ENCODE data around the gene ARF6. TPM values are rescaled to one million over a fixed set of nuclear protein-coding genes. Genes with fewer than 3 reads are reported as not detected.
"Not testable (repeated sequence)": the region's sequence is repeated elsewhere in the genome, so short reads cannot be mapped to it uniquely, and the experiment has no call there.

ARF6 gene
- total RNA-seq, 1 experiment from 2014 or later: 88.8 TPM

- Histone ChIP-seq H3K27ac (ENCODE audit: low read depth, low read length) (no peak overlapping the region), H3K4me2 (ENCODE audit: low read length) (no peak overlapping the region), H3K4me1 (ENCODE audit: control insufficient read depth in 1 of 2, insufficient read depth in 2 of 2, low read length in 2 of 2) (0 out of 4 replicates have a peak, but pooled peaks cover 0 to 2% of the 10 kb centered on the region in 2 experiments), H3K79me2 (ENCODE audit: insufficient read depth, low read length) (no peaks in the 10 kb centered on the region), H2AFZ (ENCODE audit: low read depth, low read length, poor library complexity, severe bottlenecking) (no peak overlapping the region), H3K4me3 (replicated peaks in 1 of 2; ENCODE audit: low read depth in 1 of 2, low read length in 2 of 2) (no peak overlapping the region), H3K27me3 (ENCODE audit: insufficient read depth, low read length) (no peaks in the 10 kb centered on the region), H3K9ac (ENCODE audit: low read length) (no peak overlapping the region), H4K20me1 (ENCODE audit: insufficient read depth) (no peaks in the 10 kb centered on the region), H3K9me3 (ENCODE audit: control insufficient read depth in 1 of 2, insufficient read depth in 1 of 2, low read depth in 1 of 2, low read length in 2 of 2) (no peaks in the 10 kb centered on the region), H3K9me2 (ENCODE audit: insufficient read depth) (no peaks in the 10 kb centered on the region), H3K36me3 (ENCODE audit: control insufficient read depth in 1 of 2, insufficient read depth in 2 of 2, low read length in 2 of 2) (no peaks in the 10 kb centered on the region; a peak in 1 of 4 replicates)
- intact Hi-C loops (cut with micrococcal nuclease): no loop called here
- ATAC-seq (no peak), DNase-seq (ENCODE audit: low read depth, low spot score) (no peak)
- RAD21 ChIA-PET (ENCODE audit: low non-redundant PET in 1 of 2, low total read pairs in 2 of 2, uncharacterized antibody in 2 of 2, unreplicated experiment in 2 of 2): no interaction called here
- CTCF ChIA-PET: no interaction called here
- no TSS peak for BruUV-seq (replicated peaks)
- POLR2A ChIA-PET: no interaction called here
- TF ChIP-seq JUND (IDR thresholded peaks at IDR 0.05) (no peak), EZH2phosphoT487 (IDR thresholded peaks at IDR 0.05; ENCODE audit: borderline replicate concordance) (no peak), EGR1 (IDR thresholded peaks at IDR 0.05; ENCODE audit: low read depth) (no peak), POLR2AphosphoS5 (IDR thresholded peaks at IDR 0.05; ENCODE audit: low read depth, low read length) (no peak), REST (IDR thresholded peaks at IDR 0.05; ENCODE audit: low read depth) (no peak), FOSL1 (IDR thresholded peaks at IDR 0.05; ENCODE audit: low read depth) (no peak)
Observed at GRCh38 chr14:49935526-49935925, 42.6 kb downstream of the ARF6 start.

GRCh38 chr14:49936246-49936645 lies 43.4 kb downstream of the ARF6 start:
- RAD21 ChIA-PET (ENCODE audit: low non-redundant PET in 1 of 2, low total read pairs in 2 of 2, uncharacterized antibody in 2 of 2, unreplicated experiment in 2 of 2); CTCF ChIA-PET: not testable (repeated sequence)

GRCh38 chr14:49936882-49937281 lies 44.0 kb downstream of the ARF6 start:
- H3K79me2 ChIP-seq (ENCODE audit: insufficient read depth, low read length); H3K4me1 ChIP-seq (ENCODE audit: control insufficient read depth in 1 of 2, insufficient read depth in 2 of 2, low read length in 2 of 2); H3K4me3 ChIP-seq (replicated peaks in 1 of 2; ENCODE audit: low read depth in 1 of 2, low read length in 2 of 2); H4K20me1 ChIP-seq (ENCODE audit: insufficient read depth); H3K4me2 ChIP-seq (ENCODE audit: low read length); H3K36me3 ChIP-seq (ENCODE audit: control insufficient read depth in 1 of 2, insufficient read depth in 2 of 2, low read length in 2 of 2); H2AFZ ChIP-seq (ENCODE audit: low read depth, low read length, poor library complexity, severe bottlenecking); ATAC-seq; RAD21 ChIA-PET (ENCODE audit: low non-redundant PET in 1 of 2, low total read pairs in 2 of 2, uncharacterized antibody in 2 of 2, unreplicated experiment in 2 of 2); H3K27me3 ChIP-seq (ENCODE audit: insufficient read depth, low read length); H3K9me3 ChIP-seq (ENCODE audit: control insufficient read depth in 1 of 2, insufficient read depth in 1 of 2, low read depth in 1 of 2, low read length in 2 of 2); CTCF ChIA-PET; H3K9me2 ChIP-seq (ENCODE audit: insufficient read depth); POLR2A ChIA-PET; DNase-seq (ENCODE audit: low read depth, low spot score); BruUV-seq (replicated peaks); H3K9ac ChIP-seq (ENCODE audit: low read length); intact Hi-C loops (cut with micrococcal nuclease); H3K27ac ChIP-seq (ENCODE audit: low read depth, low read length): not testable (repeated sequence)

More at GRCh38 chr14:49936246-49936645, 43.4 kb downstream of the ARF6 start:
- H3K4me1 ChIP-seq (ENCODE audit: control insufficient read depth in 1 of 2, insufficient read depth in 2 of 2, low read length in 2 of 2); ATAC-seq; POLR2A ChIA-PET; BruUV-seq (replicated peaks); H3K4me3 ChIP-seq (replicated peaks in 1 of 2; ENCODE audit: low read depth in 1 of 2, low read length in 2 of 2); H3K79me2 ChIP-seq (ENCODE audit: insufficient read depth, low read length); H3K9ac ChIP-seq (ENCODE audit: low read length); H3K36me3 ChIP-seq (ENCODE audit: control insufficient read depth in 1 of 2, insufficient read depth in 2 of 2, low read length in 2 of 2); H3K27me3 ChIP-seq (ENCODE audit: insufficient read depth, low read length); DNase-seq (ENCODE audit: low read depth, low spot score); intact Hi-C loops (cut with micrococcal nuclease); H3K27ac ChIP-seq (ENCODE audit: low read depth, low read length); H2AFZ ChIP-seq (ENCODE audit: low read depth, low read length, poor library complexity, severe bottlenecking); H3K4me2 ChIP-seq (ENCODE audit: low read length); H3K9me2 ChIP-seq (ENCODE audit: insufficient read depth); H4K20me1 ChIP-seq (ENCODE audit: insufficient read depth); H3K9me3 ChIP-seq (ENCODE audit: control insufficient read depth in 1 of 2, insufficient read depth in 1 of 2, low read depth in 1 of 2, low read length in 2 of 2): not testable (repeated sequence)

Data from HCT116 (cell line).